EH (cell line): Measurements from ENCODE around the gene ZFAND3.

Experiments
- DNase-seq: peaks from one replicate; pipeline ENCODE4 v3.0.0-alpha.2; 2015; ENCODE audit warnings: low read depth

Gene ZFAND3

DNA sequence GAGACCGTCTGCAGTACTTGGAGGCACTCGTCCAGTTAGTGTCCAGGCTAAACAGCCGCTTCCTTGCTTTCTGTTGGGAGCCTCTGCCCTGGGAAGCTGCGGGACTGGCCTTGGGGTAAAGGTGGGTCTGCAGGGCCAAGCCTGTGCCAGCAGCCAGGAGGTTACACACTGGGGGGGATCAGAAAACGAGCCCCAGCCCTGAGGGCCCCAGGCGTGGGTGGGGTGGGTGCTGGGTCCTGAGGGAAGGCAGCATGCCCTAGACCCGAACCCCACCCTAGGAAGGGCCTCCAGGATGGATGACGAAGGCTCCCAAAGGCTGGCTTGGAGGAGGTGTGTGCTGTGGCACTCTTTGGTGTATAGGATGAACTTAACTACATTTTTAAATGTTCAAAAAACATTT, 335.2 kb downstream of the ZFAND3 start:
- no peak for DNase-seq

DNA sequence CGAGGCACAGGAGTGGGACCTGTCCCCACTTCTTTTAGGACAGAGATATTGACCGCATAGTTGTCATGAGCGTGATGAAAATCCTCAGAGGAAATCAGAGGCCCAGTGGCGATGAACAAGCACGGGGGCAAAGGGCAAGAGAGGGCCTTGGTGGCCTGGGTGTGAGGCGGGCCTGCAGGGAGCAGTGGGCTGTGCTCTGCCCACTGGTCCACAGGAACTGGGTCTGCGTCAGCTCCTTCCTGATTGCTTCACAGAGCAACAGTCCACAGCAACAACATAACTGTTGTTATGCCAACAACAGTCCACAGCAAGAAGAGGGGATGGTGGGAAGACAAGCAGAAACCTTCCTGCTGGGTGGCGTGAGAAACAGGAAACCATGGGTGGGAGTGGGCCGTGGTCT, 335.6 kb downstream of the ZFAND3 start:
- no peak for DNase-seq

DNA sequence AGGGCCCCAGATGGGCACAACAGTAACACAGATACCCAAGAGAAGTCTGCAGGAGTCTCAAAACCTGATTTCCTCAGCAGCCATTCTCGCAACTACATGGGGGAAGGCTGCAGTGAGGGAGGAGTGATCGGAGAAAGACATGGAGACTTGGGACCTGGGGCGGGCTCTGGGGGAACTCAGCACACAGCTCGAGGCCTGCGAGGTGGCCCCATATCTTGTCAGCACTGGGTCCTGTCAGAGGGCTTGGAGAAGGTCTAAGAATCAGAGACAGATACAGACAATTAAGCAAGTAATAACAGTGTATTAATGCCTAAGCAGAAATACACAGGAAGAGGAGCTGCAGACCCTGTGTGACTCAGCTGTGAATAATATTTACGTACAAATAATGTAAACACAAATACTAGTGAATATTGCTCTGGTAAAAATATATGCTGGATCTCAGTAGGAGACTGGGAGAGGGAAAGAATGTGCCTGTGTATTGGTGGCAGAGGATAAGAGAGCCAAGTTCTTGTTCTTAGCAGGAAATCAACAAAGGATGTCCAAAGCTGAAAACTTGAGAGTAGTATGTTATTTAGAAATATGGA, 336.2 kb downstream of the ZFAND3 start:
- peak; percentile 24 for DNase-seq

DNA sequence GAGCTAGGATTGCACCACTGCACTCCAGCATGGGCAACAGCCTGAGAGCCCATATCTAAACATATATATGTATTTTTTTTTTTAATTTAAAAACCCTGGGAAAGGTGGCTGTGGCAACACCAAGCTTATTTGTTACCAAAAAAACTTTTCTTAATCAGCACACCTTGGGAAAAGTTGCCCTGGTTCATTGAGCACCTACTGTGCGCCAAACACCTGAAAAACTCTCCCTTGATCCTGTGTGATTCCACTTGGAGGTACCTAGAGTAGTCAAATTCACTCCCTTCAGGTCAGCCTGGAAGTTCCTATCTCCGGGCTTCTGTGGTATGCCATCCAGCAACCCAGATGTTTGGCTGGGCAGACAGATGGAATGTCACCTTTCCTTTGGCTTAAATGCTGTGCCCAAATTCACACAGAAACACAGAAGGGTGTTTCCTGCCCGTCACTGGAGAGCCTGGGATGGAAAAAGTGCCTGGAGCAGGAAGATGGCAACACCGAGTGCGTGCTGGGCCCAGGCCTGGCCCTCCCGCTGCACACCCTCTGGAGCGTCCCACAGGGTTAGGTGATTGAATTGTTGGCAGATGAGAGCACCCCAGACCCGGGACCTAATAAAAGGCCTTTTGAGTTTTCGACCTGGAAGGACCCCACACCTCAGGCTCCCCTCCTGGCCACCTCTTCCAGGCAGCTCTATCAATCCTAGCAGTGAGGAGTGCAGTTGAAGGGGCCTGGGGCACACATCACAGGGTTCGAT, 337.5 kb downstream of the ZFAND3 start:
- DNase-seq = no peak

DNA sequence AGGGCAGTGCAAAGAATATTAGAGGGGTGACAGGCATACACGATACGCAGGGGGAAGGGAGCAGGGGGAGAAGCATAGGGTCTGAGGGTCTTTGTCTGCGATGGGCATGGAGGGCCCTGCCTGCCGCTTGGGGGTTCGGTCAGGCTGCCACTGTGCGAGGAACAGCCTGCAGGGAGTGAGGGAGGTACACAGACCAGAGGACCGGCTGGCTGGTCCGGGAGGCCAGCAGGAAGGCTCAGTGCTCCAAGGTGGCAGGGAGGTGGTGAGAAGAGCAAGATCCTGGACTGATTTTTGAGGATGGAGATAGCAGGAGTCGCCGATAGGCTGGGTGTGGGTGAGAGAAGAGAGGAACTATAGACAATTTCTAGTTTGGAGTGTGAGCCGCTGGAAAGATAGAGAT, 338.4 kb downstream of the ZFAND3 start:
- DNase-seq = no peak

DNA sequence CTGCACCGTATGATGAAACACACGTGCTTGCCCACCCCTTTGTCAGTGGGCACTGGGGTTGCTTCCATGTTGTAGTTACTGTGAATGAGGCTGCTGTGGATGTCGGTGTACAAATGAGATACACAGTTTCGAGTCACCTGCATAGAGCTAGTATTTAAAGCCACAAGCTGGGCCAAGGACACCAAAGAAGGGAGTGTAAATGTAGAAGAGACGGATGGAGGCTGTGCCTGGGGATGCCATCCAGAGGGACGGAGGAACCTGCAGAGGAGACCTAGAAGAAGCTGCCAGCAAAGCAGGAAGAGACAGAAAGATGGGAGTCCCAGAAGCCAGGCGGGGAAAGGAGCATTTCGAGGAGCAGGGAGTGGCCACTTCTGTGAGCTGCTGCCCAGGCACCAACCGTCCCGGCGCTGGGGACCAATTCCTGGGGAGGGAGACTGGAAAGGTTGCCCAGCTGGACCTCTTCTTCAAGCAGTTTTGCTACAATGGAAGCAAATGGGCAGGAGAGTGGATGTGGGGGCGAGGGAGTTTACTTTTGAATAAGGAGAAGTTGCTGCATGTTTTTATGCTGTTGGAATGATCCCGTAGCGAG, 339.3 kb downstream of the ZFAND3 start:
- DNase-seq = no peak

DNA sequence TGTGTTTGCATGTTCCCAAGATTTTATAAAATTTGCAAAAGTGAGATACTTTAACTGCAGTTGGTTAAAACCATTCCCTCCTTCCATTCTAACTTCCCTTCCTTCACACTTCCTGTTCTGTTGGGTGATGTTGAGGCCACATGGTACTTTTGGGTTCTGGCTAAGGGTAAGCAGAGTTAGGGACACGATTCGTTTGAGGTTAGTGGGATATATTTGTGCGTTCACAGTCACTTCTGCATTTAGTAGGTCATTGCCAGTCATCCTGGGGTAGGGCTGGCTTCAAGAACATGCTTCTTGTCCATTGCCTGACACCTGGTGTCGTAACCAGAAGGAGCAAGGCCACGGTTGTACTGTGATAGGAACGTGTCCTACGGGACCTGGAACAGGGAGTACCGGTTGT, 340.1 kb downstream of the ZFAND3 start:
- no peak for DNase-seq

DNA sequence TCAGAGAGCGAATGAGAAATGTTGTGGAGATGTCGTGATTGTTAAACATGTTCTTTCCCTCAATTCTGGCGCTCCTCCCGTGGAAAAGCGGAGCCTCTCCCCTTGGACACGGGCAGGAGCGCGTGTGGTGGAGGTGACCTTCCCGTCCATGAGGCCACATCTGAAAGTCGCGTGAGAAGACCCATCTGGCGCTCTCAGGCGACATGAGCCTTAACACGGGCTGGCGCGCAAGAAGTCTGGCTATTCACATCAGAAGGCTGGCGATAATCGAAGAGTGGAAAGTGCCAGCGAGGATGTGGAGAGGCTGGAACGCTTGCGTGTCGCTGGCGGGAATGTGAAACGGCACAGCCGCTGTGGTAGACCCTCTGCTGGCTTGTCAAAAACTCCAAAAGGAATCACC, 341.3 kb downstream of the ZFAND3 start:
- DNase-seq = no peak

DNA sequence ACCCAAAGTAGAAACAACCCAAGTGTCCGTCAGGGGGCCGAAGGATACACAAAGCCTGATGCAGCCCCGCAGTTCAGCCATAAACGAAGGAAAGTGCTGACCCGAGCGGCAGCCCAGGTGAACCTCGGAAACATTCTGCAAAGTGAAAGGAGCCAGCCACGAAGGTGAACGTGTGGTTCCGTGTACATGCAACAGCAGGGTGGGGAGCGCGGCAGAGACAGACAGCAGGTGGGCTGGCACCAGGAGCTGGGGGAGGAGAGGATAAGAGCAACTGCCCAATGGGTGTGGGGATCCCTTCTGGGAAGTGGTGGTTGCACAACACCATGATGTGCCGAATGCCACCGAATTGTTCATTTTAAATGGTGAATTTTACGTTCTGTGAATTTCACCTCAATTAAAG, 341.8 kb downstream of the ZFAND3 start:
- no peak for DNase-seq

DNA sequence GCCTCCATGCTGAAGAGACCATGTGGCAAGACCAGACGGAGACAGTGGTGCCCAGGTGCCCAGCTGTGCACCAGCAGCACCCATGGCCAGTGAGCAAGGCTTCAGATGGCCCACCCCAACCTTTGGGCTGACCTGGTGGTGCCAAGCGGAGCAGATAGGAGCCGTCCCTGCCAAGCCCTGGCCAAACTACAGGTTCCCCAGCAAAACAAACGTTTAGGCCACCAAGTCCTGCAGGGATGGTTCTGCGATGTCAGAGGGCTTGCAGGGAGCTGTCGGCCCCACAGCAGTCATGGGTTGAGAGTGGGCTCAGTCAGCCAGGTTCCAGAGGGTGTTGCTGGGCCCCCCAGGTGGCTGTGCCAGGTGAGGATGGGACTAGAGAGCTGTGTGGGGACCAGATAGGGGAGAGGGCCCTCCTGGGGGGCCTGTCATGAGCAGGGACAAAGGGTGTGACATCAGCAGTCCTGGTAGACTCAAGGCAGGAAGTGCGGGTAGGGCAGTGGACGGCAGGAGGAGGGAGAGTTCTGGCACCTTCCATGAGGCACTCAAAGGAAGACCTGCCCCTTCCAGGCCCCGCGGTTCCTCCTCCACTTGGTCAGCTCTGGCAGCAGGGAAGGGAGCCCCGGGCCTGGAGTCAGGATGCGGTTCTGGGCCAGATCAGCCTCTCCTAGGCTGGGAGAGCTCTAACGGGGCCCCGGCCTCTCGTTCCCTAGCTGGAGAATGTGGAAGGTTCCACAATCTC, 342.4 kb downstream of the ZFAND3 start:
- no peak for DNase-seq

DNA sequence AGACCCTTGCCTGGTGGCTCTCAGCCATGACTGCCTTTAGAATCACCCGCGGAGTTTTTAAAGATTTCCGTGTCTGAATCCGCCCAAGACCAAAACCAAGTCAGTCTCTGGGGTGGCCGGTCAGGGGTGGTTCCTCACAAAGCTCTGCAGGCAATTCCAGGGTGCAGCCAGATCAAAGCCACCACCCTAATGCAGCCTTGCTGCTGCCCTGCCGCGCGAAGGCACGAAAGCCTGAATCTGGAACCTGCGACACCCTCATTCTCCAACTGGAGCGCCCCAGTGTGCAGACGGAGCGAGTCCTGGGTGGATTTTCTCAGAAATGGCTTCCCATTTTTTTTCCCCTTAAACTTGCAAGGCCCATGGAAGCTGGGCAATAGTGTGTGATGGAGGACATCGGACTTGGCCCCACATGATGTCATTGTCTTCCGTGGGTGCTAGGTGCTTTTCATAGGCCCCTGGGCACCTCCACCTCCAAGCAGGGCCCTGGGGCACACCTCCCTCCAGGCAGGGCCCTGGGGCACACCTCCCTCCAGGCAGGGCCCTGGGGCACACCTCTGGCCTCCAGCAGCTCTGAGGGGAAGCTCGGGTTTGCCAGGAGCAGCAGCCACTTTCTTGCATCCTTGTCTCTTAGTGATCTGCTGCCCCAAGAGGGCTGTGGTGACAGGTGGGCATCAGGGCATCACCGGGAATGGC, 343.1 kb downstream of the ZFAND3 start:
- DNase-seq = no peak

DNA sequence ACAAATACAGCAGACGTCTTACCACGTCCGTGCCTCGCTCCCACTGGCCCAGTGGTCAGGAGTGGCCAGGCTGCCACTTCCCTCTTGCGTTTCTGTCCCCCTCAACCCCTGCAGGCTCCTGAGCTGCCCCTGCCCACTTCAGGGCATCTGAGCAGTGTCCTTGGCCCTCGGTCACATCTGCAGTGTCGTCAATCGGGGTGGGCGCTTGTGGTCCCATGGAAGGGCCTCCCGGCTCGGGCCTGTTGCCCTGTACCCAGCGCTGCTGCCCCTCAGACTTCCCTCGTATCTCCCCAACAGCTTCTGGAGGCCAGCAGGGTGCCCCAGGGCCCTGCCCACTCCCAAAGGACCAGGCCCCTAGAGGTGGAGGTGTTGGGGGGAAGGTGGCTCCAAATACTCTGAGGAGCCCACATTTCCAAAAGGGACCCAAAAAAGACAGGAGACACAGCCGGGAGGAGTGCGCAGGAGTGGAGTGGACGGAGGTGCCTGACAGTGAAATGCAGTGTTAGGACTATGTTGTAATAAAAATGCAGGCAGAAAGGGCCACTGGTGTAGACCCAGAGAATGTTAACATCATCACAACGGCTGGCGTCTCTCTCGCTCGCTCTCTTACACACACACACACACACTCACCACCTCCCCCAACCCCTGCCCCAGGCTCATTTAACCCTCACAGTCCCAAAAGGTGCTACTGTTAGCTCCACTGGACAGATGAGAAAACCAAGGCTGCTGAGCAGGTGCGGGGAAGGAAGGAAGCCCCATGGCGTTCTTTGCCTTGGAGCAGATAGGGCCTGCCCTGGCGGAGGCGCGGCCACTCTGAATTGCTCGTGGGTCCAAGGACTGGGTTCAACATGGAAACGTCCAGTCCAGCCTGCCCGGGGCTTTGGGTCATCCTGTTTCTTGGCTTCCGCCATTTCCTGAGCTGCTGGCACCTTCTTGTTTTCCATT, 343.9 kb downstream of the ZFAND3 start:
- DNase-seq = no peak

DNA sequence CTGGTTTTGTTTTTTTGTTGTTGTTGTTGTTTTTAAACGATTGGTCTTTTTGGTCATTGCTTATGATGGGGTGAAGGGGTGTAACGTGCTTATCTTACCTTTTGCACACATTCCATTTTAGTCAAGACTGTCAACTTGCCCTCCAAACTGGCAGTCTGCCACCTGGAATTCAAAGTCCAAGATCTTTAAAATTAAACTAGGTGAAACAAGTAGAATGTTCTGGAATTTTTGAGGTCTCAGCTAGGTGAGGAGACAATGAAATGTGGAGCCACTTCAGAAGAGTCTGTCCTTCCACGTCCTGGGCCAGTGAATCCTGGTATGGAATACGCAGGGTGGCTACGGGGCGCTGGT, 344.6 kb downstream of the ZFAND3 start:
- DNase-seq = no peak

DNA sequence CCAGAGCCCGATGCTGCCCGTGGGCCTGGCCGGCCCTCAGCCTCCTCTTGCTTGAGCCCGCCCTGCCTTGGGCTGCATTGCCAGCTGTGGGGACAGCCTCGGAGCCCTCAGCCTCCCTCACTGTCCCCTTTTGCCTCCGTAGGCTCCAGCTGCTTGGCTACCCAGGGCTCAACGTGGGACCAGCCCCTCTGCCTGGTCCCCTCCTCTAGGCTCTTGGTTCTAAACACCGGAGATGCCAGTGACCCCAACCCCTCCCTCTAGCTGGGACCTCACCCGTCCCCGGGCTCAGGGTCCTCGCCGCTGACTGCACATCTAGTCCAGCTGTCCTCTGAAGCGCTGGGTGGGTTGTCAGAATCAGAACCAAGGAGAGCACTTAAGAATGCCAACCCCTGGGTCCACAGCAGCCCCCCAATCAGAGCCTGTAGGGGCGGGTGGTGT, 345.2 kb downstream of the ZFAND3 start:
- DNase-seq = no peak

DNA sequence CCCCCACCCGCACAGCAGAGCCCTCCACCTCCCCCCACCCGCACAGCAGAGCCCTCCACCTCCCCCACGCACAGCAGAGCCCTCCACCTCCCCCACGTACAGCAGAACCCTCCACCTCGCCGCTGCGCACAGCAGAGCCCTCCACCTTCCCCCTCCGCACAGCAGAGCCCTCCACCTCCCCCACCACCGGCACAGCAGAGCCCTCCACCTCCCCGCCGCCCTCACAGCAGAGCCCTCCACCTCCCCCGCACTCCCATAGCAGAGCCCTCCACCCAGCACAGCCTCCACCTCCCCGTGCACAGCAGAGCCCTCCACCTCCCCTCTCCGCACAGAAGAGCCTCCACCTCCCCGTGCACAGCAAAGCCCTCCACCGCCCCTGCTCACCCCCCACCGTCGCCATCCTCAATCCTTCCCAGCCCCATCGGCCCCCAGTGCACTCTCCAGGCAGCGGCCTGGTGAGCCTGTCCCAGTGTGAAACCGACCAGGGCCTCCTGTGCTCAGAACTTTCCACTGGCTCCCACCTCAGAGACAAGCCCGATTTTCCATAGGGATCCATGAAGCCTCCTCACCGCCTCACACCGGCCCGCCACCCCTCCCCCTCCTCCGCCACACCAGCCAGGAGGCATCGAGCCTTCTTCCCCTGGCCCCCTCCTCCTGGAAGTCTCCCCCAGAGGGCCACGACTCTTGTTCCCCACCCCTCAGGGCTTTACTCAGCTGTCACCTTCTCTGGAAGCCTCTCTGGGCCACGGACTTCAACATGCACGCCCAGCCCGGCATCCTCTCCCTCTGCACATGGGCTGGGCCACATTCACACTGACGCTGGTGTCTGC, 347.1 kb downstream of the ZFAND3 start:
- no peak for DNase-seq

DNA sequence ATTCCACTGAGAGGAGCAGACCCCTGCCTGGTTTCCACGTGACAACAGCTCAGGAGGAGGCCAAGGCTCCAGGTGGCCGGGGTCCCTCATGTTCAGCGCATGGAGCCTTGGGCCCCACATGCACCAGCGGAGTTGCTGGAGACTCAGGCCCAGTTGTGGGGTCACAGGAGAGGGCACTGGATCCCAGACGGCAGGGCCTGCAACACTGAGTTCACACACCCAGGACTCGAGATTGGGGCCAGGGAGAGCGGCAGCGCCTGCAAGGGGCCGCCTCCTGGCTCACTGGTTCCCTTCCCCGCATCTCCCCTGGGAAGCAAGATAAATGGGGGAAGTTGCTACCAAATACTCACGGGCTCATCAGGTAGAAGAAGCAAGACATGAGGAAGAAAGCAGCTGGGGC, 348.1 kb downstream of the ZFAND3 start:
- DNase-seq = no peak

DNA sequence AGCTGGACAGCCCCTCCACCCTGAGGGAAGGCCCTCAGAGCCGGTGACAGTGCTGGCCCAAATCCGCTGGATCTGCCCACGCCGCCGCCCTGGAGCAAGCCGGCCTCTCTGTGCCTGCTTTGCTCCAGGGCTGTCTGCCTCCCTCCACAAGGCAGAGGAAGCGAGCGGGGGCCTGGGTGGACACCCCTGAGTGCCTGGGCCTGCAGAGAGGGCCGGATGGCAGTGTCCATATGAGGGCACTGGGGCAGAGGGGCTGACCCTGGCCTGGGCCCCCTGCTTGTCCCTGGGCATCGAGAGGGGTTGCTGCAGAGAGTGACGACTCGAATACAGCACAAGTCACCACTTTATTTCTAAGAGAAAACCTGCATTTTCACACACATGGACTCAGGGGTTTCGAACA, 348.6 kb downstream of the ZFAND3 start:
- no peak for DNase-seq

DNA sequence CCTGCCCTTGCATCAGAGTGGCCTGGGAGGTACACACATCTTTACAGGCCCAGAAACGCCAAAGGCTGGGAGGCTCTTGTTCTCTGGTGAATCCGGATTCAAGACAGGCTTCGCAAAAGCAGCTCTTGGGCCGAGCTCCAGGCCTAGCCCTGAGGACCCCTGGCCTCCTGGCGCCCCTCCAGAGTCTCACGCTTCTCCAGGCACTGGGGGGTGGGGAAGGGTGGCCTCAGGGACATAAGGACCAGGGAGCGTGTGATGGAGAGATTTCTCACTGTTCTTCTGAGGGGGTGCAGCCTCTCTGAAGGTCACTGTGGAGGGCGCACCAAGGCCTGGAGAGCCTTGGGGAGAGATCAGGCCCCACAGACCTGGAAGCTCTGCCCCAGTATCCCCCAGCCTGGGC, 349.2 kb downstream of the ZFAND3 start:
- DNase-seq = no peak

DNA sequence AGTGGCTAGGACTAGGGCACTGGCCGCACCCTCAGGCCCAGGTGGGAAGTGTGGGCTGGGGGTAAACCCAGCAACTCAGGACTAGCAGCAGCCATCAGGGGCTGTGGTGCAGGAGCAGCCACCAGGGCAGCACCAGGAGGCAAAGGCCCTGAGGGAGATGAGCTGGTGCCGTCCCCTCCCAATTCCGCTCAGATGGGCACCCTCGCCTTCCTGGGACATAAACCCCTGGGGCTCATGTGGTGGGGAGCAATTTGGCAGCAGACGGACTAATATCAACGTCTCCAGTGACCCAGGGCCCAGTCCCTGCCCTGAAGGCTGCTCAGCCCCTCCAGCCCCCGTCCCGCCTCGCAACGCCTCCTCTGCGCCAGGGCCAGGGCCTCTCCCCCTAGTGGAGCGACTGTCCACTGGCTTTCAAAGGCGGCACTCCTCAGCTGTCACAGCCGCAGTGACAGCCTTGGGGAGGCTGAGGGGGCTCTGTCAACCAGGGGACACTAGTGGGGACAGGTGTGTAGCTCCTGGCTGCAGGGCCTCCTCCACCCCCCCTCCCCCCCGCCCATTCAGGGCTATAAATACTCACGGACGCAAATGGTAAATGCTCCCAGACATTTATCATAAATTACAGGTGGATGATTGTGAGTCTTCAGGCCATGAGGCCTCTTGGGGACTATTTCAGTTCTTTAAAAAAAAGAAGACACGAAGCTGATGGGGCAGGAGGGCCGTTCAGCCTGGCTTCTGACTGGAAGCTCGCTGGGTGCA, 349.9 kb downstream of the ZFAND3 start:
- DNase-seq = no peak
